K562 (cell line): ENCODE results near the gene AJAP1. TPM values are rescaled to one million over a fixed set of nuclear protein-coding genes. Genes with fewer than 3 reads are reported as not detected.

Experiments
- ATAC-seq: fragments of 200-7000 bp; cut with Tn5 transposase; 3 replicates; pipeline ENCODE4 v1.9.1; 2020; ENCODE audit warnings: moderate library complexity
- BruUV-seq: library from RNA; stranded (reverse); fragments of 400-500 nt; replicated peaks from 2 replicates; lab custom pipeline; 2021; lab: Mats Ljungman, UMichigan
- CTCF ChIA-PET: fragments of 300-600 bp; formaldehyde crosslinking; extraction: SDS; loops from one replicate; lab custom pipeline; 2021; ENCODE audit warnings: low intra/inter-chr PET ratio; lab: Yijun Ruan, JAX
- POLR2A ChIA-PET: fragments of 300-600, 350-650 bp; sonication (Branson Sonifier 250); formaldehyde crosslinking; extraction: SDS; loops from one replicate; lab custom pipeline; 2021; ENCODE audit warnings: antibody characterized with exemption, inconsistent platforms; lab: Yijun Ruan, JAX
- DNase-seq, 4 experiments: peaks; one replicate each; pipeline versions ENCODE4 v3.0.0 to v3.0.0-alpha.2; 2011 to 2018; ENCODE audit warnings: low spot score in 3 of 4, mixed read lengths in 3 of 4; ENCODE audit errors: extremely low read depth in 1 of 4
- FAIRE-seq: peaks from 2 replicates; lab custom pipeline; 2011; peaks lifted over from hg19 to GRCh38; lab: Jason Lieb, UNC
- H2AFZ ChIP-seq: 2 replicates; pipeline ENCODE4 v1.6.0; 2011; ENCODE audit warnings: low read depth, low read length, control low read depth, inconsistent platforms
- H3K27ac ChIP-seq: fragments of 200-600 bp; 3 replicates; pipeline ENCODE4 v1.8.0; 2011; ENCODE audit warnings: low read depth, mild to moderate bottlenecking, control low read depth, inconsistent platforms, low read length, moderate library complexity, mixed read lengths; ENCODE audit errors: extremely low read depth
- H3K27me3 ChIP-seq, 2 experiments: fragments of 300-600 bp in 1 of 2; 2 replicates in 1 of 2; 3 replicates in 1 of 2; pipeline versions ENCODE4 v1.6.0 to v1.8.0; 2011; ENCODE audit warnings: inconsistent platforms in 2 of 2, low read length in 2 of 2, mild to moderate bottlenecking in 1 of 2, mixed read lengths in 1 of 2, moderate library complexity in 1 of 2; ENCODE audit not compliant: control insufficient read depth in 2 of 2, insufficient read depth in 2 of 2
- H3K36me3 ChIP-seq: fragments of 300-600 bp; 3 replicates; pipeline ENCODE4 v1.8.0; 2011; ENCODE audit warnings: mild to moderate bottlenecking, low read length, inconsistent platforms; ENCODE audit not compliant: control insufficient read depth, insufficient read depth
- H3K4me1 ChIP-seq, 2 experiments: fragments of 200-600 bp in 1 of 2; replicated peaks in 1 of 2; 2 replicates in 1 of 2; 3 replicates in 1 of 2; pipeline versions ENCODE4 v1.5.1 to v1.8.0; 2011; ENCODE audit warnings: inconsistent platforms in 2 of 2, low read length in 2 of 2, mild to moderate bottlenecking in 1 of 2, mixed read lengths in 1 of 2, moderate library complexity in 1 of 2; ENCODE audit not compliant: control insufficient read depth in 2 of 2, insufficient read depth in 2 of 2
- H3K4me2 ChIP-seq: 2 replicates; pipeline ENCODE4 v1.6.1; 2011; ENCODE audit warnings: low read length, control low read depth, inconsistent platforms, mixed read lengths; ENCODE audit not compliant: insufficient read depth
- H3K4me3 ChIP-seq: fragments of 200-600 bp; sonication (generic), shearing (Covaris generic); 2 replicates; pipeline ENCODE4 v1.5.1; 2016; ENCODE audit warnings: control low read depth, inconsistent platforms
- H3K79me2 ChIP-seq: fragments of 200-600 bp; 3 replicates; pipeline ENCODE4 v1.8.0; 2011; ENCODE audit warnings: low read length, inconsistent platforms; ENCODE audit not compliant: control insufficient read depth, insufficient read depth
- H3K9ac ChIP-seq, 2 experiments: 2 replicates each; pipeline versions ENCODE4 v1.6.0 to v1.6.1; 2011; ENCODE audit warnings: low read depth in 2 of 2, low read length in 2 of 2, control low read depth in 1 of 2, inconsistent platforms in 1 of 2, mild to moderate bottlenecking in 1 of 2, mixed read lengths in 1 of 2; ENCODE audit not compliant: insufficient read depth in 1 of 2
- H3K9me1 ChIP-seq: one replicate; pipeline ENCODE4 v1.6.0; 2011; ENCODE audit warnings: inconsistent platforms, mild to moderate bottlenecking, low read length, moderate library complexity; ENCODE audit not compliant: control insufficient read depth, insufficient read depth
- H3K9me3 ChIP-seq: replicated peaks from 2 replicates; pipeline ENCODE4 v1.5.1; 2011; ENCODE audit warnings: low read depth, low read length, inconsistent platforms; ENCODE audit not compliant: control insufficient read depth, insufficient read depth
- H4K20me1 ChIP-seq: replicated peaks from 2 replicates; pipeline ENCODE4 v1.6.1; 2011; ENCODE audit warnings: low read length, inconsistent platforms, mixed read lengths; ENCODE audit not compliant: control insufficient read depth, insufficient read depth
- ATF1 ChIP-seq, 2 experiments: fragments of 450-650 bp in 1 of 2; IDR thresholded peaks; 2 replicates each; pipeline ENCODE4 v1.6.1; 2016; ENCODE audit warnings: missing compliant biosample characterization in 1 of 2, missing genetic modification characterization in 1 of 2
- BCLAF1 ChIP-seq, 2 experiments: fragments of 450-650 bp in 1 of 2; IDR thresholded peaks; 2 replicates each; pipeline ENCODE4 v1.6.1; 2011 to 2017; ENCODE audit warnings: low read depth in 2 of 2, antibody characterized with exemption in 1 of 2, borderline replicate concordance in 1 of 2, low read length in 1 of 2, mild to moderate bottlenecking in 1 of 2, mixed read lengths in 1 of 2; ENCODE audit not compliant: control insufficient read depth in 1 of 2
- CC2D1A ChIP-seq: fragments of 450-650 bp; IDR thresholded peaks from 2 replicates; pipeline ENCODE4 v1.6.1; 2017; ENCODE audit warnings: mild to moderate bottlenecking
- CHD2 ChIP-seq: IDR thresholded peaks from 2 replicates; pipeline ENCODE4 v1.6.1; 2011; ENCODE audit warnings: low read depth, low read length
- KLF6 ChIP-seq: fragments of 250-450 bp; sonication (Bioruptor Pico); IDR thresholded peaks from 2 replicates; pipeline ENCODE4 v1.4.0; 2020; ENCODE audit warnings: mild to moderate bottlenecking, moderate library complexity, borderline replicate concordance
- MEF2A ChIP-seq: IDR thresholded peaks from 2 replicates; pipeline ENCODE4 v1.6.1; 2011; ENCODE audit warnings: low read depth, mild to moderate bottlenecking, low read length, moderate library complexity; ENCODE audit not compliant: control insufficient read depth
- MITF ChIP-seq: IDR thresholded peaks from 2 replicates; pipeline ENCODE4 v1.6.1; 2014; ENCODE audit warnings: antibody characterized with exemption
- NCOA6 ChIP-seq: fragments of 450-650 bp; IDR thresholded peaks from 2 replicates; pipeline ENCODE4 v1.6.1; 2017; ENCODE audit warnings: mild to moderate bottlenecking
- PHTF2 ChIP-seq: fragments of 250-450 bp; sonication (Bioruptor Pico); IDR thresholded peaks from 2 replicates; pipeline ENCODE4 v1.5.0; 2021; ENCODE audit warnings: mild to moderate bottlenecking
- STAT5A ChIP-seq: IDR thresholded peaks from 2 replicates; pipeline ENCODE4 v1.6.1; 2012; ENCODE audit warnings: low read length, inconsistent platforms, borderline replicate concordance
- ZBED1 ChIP-seq: IDR thresholded peaks from 2 replicates; pipeline ENCODE4 v1.6.1; 2014
- ZKSCAN1 ChIP-seq: fragments of 150-350 bp; IDR thresholded peaks from 2 replicates; pipeline ENCODE4 v1.6.1; 2016; ENCODE audit warnings: low read depth, low read length
- ZNF830 ChIP-seq: fragments of 250-450 bp; sonication (Bioruptor Pico); IDR thresholded peaks from 2 replicates; pipeline ENCODE4 v1.5.0; 2021; ENCODE audit warnings: mild to moderate bottlenecking
- WGBS: fragments of 100-300 bp; shearing (Covaris generic); methylation state at CpG from one replicate; pipeline ENCODE4 v1.1.6; 2016; ENCODE audit warnings: low coverage, mixed read lengths; ENCODE audit not compliant: insufficient coverage; ENCODE audit errors: missing lambda C conversion rate; 5-methylcytosine and 5-hydroxymethylcytosine counted together
- in situ Hi-C: fragments of 300-500 bp; cut with MboI; formaldehyde crosslinking; loops from 4 replicates; pipeline ENCODE4 v1.15.0; 2018; ENCODE audit warnings: inconsistent platforms, mixed read lengths
- intact Hi-C: fragments of 100-400 bp; cut with micrococcal nuclease; formaldehyde crosslinking; loops from 2 replicates; pipeline ENCODE4 v1.14.2; 2022
- polyA plus RNA-seq, 8 experiments: library from polyadenylated mRNA; depleted of rRNA in 4 of 8; stranded (reverse) in 5 of 8; unstranded in 3 of 8; fragments of >200 nt; fragmentation: Nextera tagmentation in 2 of 8; fragmentation: Illumina TruSeq in 1 of 8; extraction: Ambion mirVana in 2 of 8; extraction: Trizol in 1 of 8; gene quantifications; 2 replicates each; pipeline versions ENCODE4 v1.2.1 to v1.2.3, GENCODE V29; 2011 to 2014; ENCODE audit warnings: inconsistent platforms in 1 of 8, missing spikeins in 1 of 8
- total RNA-seq, 7 experiments: library from RNA; depleted of rRNA in 6 of 7; stranded (reverse); fragments of >200 nt in 6 of 7; fragmentation: Illumina TruSeq in 2 of 7; extraction: Trizol in 2 of 7; gene quantifications; 2 replicates each; pipeline versions ENCODE4 v1.2.1 to v1.2.3, GENCODE V29; 2011 to 2021; ENCODE audit warnings: low replicate concordance in 1 of 7
- TF ChIP-seq, protein P1 (sequence below): sonication (generic); formaldehyde crosslinking; IDR thresholded peaks from 2 replicates; pipeline ENCODE4 v1.8.0; 2023; ENCODE audit warnings: missing genetic modification reagents, mild to moderate bottlenecking, borderline replicate concordance

Gene AJAP1
- total and polyA plus RNA-seq, 9 of the 15 experiments (the other 6 are each of a cell fraction or from before 2014, with no cell fraction given): not detected

GRCh38 chr1:4759671-4760070, 105.3 kb downstream of the AJAP1 start:
- DNase-seq: no peak
- Histone ChIP-seq H4K20me1 (no peaks in the 10 kb centered on the region), H3K27me3 (no peaks in the 10 kb centered on the region; a peak in 1 of 5 replicates), H3K9me1 (no peaks in the 10 kb centered on the region), H3K4me1 (no peaks in the 10 kb centered on the region), H3K4me2 (no peak overlapping the region), H2AFZ (no peak overlapping the region), H3K27ac (no peak overlapping the region), H3K9me3 (no peaks in the 10 kb centered on the region), H3K79me2 (no peaks in the 10 kb centered on the region), H3K4me3 (no peak overlapping the region), H3K36me3 (no peaks in the 10 kb centered on the region), H3K9ac (no peak overlapping the region)
- POLR2A ChIA-PET: no interaction called here
- WGBS: 0% methylated on average over 8 of the region's 8 CpGs
- in situ Hi-C loops (no loop called here), intact Hi-C loops (no loop called here)
- BruUV-seq: no TSS peak
- ATAC-seq: no peak
- CTCF ChIA-PET: no interaction called here
- no peak for FAIRE-seq
- TF ChIP-seq MITF (no peak), CHD2 (no peak), ZBED1 (no peak), NCOA6 (no peak), ZKSCAN1 (no peak), STAT5A (no peak), PHTF2 (CRISPR knock-in tag) (no peak), ATF1 (CRISPR knock-in tag; IDR thresholded peaks at IDR 0.05) (no peak), ATF1 (tag; IDR thresholded peaks at IDR 0.05) (no peak), KLF6 (CRISPR knock-in tag) (no peak), MEF2A (no peak), CC2D1A (no peak), BCLAF1 (IDR thresholded peaks at IDR 0.05; ENCODE audit: borderline replicate concordance in 1 of 2, control insufficient read depth in 1 of 2, low read depth in 2 of 2, low read length in 1 of 2) (no peak), ZNF830 (CRISPR knock-in tag) (no peak)
- TF ChIP-seq, protein P1, sequence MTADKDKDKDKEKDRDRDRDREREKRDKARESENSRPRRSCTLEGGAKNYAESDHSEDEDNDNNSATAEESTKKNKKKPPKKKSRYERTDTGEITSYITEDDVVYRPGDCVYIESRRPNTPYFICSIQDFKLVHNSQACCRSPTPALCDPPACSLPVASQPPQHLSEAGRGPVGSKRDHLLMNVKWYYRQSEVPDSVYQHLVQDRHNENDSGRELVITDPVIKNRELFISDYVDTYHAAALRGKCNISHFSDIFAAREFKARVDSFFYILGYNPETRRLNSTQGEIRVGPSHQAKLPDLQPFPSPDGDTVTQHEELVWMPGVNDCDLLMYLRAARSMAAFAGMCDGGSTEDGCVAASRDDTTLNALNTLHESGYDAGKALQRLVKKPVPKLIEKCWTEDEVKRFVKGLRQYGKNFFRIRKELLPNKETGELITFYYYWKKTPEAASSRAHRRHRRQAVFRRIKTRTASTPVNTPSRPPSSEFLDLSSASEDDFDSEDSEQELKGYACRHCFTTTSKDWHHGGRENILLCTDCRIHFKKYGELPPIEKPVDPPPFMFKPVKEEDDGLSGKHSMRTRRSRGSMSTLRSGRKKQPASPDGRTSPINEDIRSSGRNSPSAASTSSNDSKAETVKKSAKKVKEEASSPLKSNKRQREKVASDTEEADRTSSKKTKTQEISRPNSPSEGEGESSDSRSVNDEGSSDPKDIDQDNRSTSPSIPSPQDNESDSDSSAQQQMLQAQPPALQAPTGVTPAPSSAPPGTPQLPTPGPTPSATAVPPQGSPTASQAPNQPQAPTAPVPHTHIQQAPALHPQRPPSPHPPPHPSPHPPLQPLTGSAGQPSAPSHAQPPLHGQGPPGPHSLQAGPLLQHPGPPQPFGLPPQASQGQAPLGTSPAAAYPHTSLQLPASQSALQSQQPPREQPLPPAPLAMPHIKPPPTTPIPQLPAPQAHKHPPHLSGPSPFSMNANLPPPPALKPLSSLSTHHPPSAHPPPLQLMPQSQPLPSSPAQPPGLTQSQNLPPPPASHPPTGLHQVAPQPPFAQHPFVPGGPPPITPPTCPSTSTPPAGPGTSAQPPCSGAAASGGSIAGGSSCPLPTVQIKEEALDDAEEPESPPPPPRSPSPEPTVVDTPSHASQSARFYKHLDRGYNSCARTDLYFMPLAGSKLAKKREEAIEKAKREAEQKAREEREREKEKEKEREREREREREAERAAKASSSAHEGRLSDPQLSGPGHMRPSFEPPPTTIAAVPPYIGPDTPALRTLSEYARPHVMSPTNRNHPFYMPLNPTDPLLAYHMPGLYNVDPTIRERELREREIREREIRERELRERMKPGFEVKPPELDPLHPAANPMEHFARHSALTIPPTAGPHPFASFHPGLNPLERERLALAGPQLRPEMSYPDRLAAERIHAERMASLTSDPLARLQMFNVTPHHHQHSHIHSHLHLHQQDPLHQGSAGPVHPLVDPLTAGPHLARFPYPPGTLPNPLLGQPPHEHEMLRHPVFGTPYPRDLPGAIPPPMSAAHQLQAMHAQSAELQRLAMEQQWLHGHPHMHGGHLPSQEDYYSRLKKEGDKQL (CRISPR knock-in tag): no peak
